Heart right ventricle (tissue), 16 donors: Measurements from ENCODE around the gene GLIPR2. TPM values are rescaled to one million over a fixed set of nuclear protein-coding genes. Genes with fewer than 3 reads are reported as not detected.

Experiments
- ATAC-seq, 8 donors: fragments of 200-7000 bp; cut with Tn5 transposase; one replicate each; pipeline ENCODE4 v1.9.1; 2020; ENCODE audit warnings: mild to moderate bottlenecking in 8 of 8, moderate library complexity in 8 of 8, moderate number of reproducible peaks in 1 of 8
- DNase-seq, 2 donors: peaks; one replicate each; pipeline ENCODE4 v3.0.0-alpha.2; 2020
- H3K27ac ChIP-seq, 10 donors: fragments of 200-600 bp; sonication (generic) in 2 of 10; one replicate each; pipeline versions ENCODE4 v1.5.0 to v1.8.0; 2020 to 2022; ENCODE audit warnings: mild to moderate bottlenecking in 3 of 10
- H3K27me3 ChIP-seq, 7 donors: fragments of 200-600 bp; one replicate each; pipeline ENCODE4 v1.8.0; 2021 to 2022; ENCODE audit warnings: mild to moderate bottlenecking in 2 of 7
- H3K36me3 ChIP-seq, 9 donors: fragments of 200-600 bp; sonication (generic) in 1 of 9; one replicate each; pipeline versions ENCODE4 v1.5.0 to v1.8.0; 2020 to 2022; ENCODE audit warnings: mild to moderate bottlenecking in 2 of 9
- H3K4me1 ChIP-seq, 9 donors: fragments of 200-600 bp; sonication (generic) in 1 of 9; one replicate each; pipeline versions ENCODE4 v1.5.0 to v1.8.0; 2020 to 2022; ENCODE audit warnings: mild to moderate bottlenecking in 4 of 9
- H3K4me3 ChIP-seq, 10 donors: fragments of 200-600 bp; sonication (generic) in 2 of 10; one replicate each; pipeline versions ENCODE4 v1.5.0 to v1.8.0; 2020 to 2022; ENCODE audit warnings: mild to moderate bottlenecking in 7 of 10, moderate library complexity in 2 of 10
- H3K9me3 ChIP-seq, 11 donors: fragments of 200-600 bp in 10 of 11; sonication (generic) in 2 of 11; one replicate each; pipeline versions ENCODE4 v1.5.0 to v1.8.0; 2013 to 2022; ENCODE audit warnings: mild to moderate bottlenecking in 2 of 11, control low read depth in 1 of 11, moderate library complexity in 1 of 11
- CTCF ChIP-seq, 9 donors: fragments of 200-600 bp; sonication (generic) in 2 of 9; IDR thresholded peaks; one replicate each; pipeline versions ENCODE4 v1.5.0 to v1.8.0; 2021 to 2022; ENCODE audit warnings: antibody characterized with exemption in 9 of 9, mild to moderate bottlenecking in 5 of 9, moderate library complexity in 1 of 9
- WGBS, 2 donors: extraction: QIAGEN DNeasy Blood & Tissue Kit; methylation state at CpG; one replicate each; pipeline ENCODE4 v1.1.7; 2013; ENCODE audit warnings: inconsistent platforms in 1 of 2; 5-methylcytosine and 5-hydroxymethylcytosine counted together
- intact Hi-C, 10 donors: fragments of 100-400 bp; cut with DNase I; formaldehyde crosslinking; loops; one replicate each; pipeline versions ENCODE4 v1.11.1 to v1.14.2; 2022
- polyA plus RNA-seq, 2 donors: library from polyadenylated mRNA; stranded (reverse); fragments of 200-250 nt; gene quantifications; one replicate each; pipeline ENCODE4 v1.2.3, GENCODE V29; 2013
- total RNA-seq, 10 donors: library from RNA; stranded (reverse); fragmentation: NEBNext Ultra II Directional in 3 of 10; extraction: Animal tissue kit (Norgen Biotek cat#: 25700) in 3 of 10; gene quantifications; one replicate each; pipeline versions ENCODE4 v1.2.1 to v1.2.4, GENCODE V29; 2021 to 2023
- donor health status: Arrhythmogenic right ventricular cardiomyopathy.
- donor health status: ischemic (EF 13 %, LVEDD 7.1; RV severe dilation, severe dysfunction).
- donor health status: healthy with polysubstance abuse.
- donor health status: DM: no; HTN: yes; CAD: no.
- donor health status: DM: no; HTN: no; CAD: no.
- donor health status: ischemic (EF 25% LVEDD 6.9; RV normal size, moderate dysfunction).
- donor health status: ischemic (EF 25% LVEDD 5.7; RV mildly dilated, moderate dysfunction).
- donor health status: healthy.
- donor health status: DM: yes; HTN: yes; CAD: no.
- donor health status: Ischemic cardiomyopathy.
- donor health status: ischemic (EF 35%, LVEDD 5.7; RV mildly dilated, moderate dysfunction).
- donor health status: nonischemic (EF 11% LVEDD 7.7; RV severe dilation, severe dysfunction).
- donor health status: DM: yes; HTN: yes; CAD: no.
- donor health status: PGD.
- donor health status: ischemic (EF 29% LVEDD 5.4; RV normal size, mild dysfunction).
- donor health status: nonischemic (EF 23%, LVEDD 6.1; RV moderate dilation, normal function).

GLIPR2 gene
- total and polyA plus RNA-seq, 12 donors: 4.7 to 19.2 (median 7.1) TPM

GRCh38 chr9:36118201-36118600 is 18.3 kb upstream of the GLIPR2 start:
- no peak for TF ChIP-seq CTCF (IDR thresholded peaks at IDR 0.05)
- intact Hi-C loops: no loop called here
- H3K4me1 ChIP-seq: no peaks in the 10 kb centered on the region
- H3K36me3 ChIP-seq: peaks cover 0 to 86% (median 0%) of the 10 kb centered on the region in 9 donors
- DNase-seq (no peak), ATAC-seq (no peak)
- H3K4me3 ChIP-seq: no peak overlapping the region
- no peak overlapping the region for H3K27ac ChIP-seq
- no peaks in the 10 kb centered on the region for H3K9me3 ChIP-seq
- 97 to 98% methylated on average over 2 of the region's 2 CpGs for WGBS, 2 donors
- H3K27me3 ChIP-seq: no peaks in the 10 kb centered on the region

GRCh38 chr9:36118706-36119105 is 17.8 kb upstream of the GLIPR2 start:
- no peak for TF ChIP-seq CTCF (IDR thresholded peaks at IDR 0.05)
- H3K36me3 ChIP-seq: peaks cover 0 to 87% (median 0%) of the 10 kb centered on the region in 9 donors
- no peaks in the 10 kb centered on the region for H3K4me1 ChIP-seq
- DNase-seq (no peak), ATAC-seq (no peak)
- intact Hi-C loops: no loop called here
- H3K4me3 ChIP-seq: no peak overlapping the region
- no peaks in the 10 kb centered on the region for H3K9me3 ChIP-seq
- H3K27ac ChIP-seq: no peak overlapping the region
- 78 to 81% methylated on average over 15 of the region's 15 CpGs for WGBS, 2 donors
- no peaks in the 10 kb centered on the region for H3K27me3 ChIP-seq

- no peaks in the 10 kb centered on the region for H3K4me1 ChIP-seq
- no peaks in the 10 kb centered on the region for H3K27me3 ChIP-seq
- ATAC-seq: no peak
- no peak for TF ChIP-seq CTCF (IDR thresholded peaks at IDR 0.05)
- WGBS, 2 donors: 92 to 93% methylated on average over 7 of the region's 7 CpGs
- no peak overlapping the region for H3K4me3 ChIP-seq
- peaks cover 0 to 80% (median 0%) of the 10 kb centered on the region in 9 donors for H3K36me3 ChIP-seq
- no peaks in the 10 kb centered on the region for H3K9me3 ChIP-seq
- no peak overlapping the region for H3K27ac ChIP-seq
- intact Hi-C loops: no loop called here
- no peak for DNase-seq
These were observed 17.1 kb upstream of the GLIPR2 start for GRCh38 chr9:36119476-36119875.

- 90 to 91% methylated on average over 4 of the region's 4 CpGs for WGBS, 2 donors
- intact Hi-C loops: no loop called here
- TF ChIP-seq CTCF (IDR thresholded peaks at IDR 0.05): no peak
- Histone ChIP-seq H3K36me3 (peaks cover 0 to 84% (median 0%) of the 10 kb centered on the region in 9 donors), H3K4me1 (no peaks in the 10 kb centered on the region), H3K27ac (no peak overlapping the region), H3K9me3 (no peaks in the 10 kb centered on the region), H3K27me3 (no peaks in the 10 kb centered on the region), H3K4me3 (no peak overlapping the region)
- no peak for DNase-seq
- ATAC-seq: no peak
These were observed 15.8 kb upstream of the GLIPR2 start for GRCh38 chr9:36120705-36121104.
